COR-L47 (cell line): ENCODE results near the gene A1CF.
"Not testable (repeated sequence)": the region's sequence is repeated elsewhere in the genome, so short reads cannot be mapped to it uniquely, and the experiment has no call there.

Source experiments
- DNase-seq: peaks from one replicate; lab custom pipeline; 2025; lab: John Stamatoyannopoulos, UW

A1CF gene

GRCh38 chr10:50885097-50885859, at the start of gene A1CF:
Gene A1CF, minus strand, starts transcription at chr10:50885627. Its CDS starts 25,687 bp downstream, at chr10:50859940.
- DNase-seq: no peak

GRCh38 chr10:50931948-50932431, 46.6 kb upstream of the A1CF start:
- DNase-seq: no peak

GRCh38 chr10:50929670-50930069, 44.2 kb upstream of the A1CF start:
- no peak for DNase-seq

DNA sequence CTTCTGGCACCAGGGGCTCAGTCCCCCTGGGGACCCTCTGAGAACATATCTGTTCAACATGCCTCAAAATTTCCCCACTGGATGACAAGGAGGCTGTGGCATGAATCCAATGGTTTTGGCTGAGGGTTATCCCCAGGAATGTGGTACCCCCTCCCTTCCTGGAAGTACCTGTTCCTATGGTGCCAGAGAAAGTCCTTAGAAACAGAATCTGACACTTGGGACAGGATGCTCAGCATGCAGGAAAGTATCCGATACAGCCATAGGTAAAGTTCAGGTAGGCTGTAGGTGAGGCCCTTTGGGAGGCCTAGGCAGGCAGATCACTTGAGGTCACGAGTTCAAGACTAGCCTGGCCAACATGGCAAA, 42.7 kb upstream of the A1CF start:
- no peak for DNase-seq

GRCh38 chr10:50927522-50928189, 42.2 kb upstream of the A1CF start:
- no peak for DNase-seq

DNA sequence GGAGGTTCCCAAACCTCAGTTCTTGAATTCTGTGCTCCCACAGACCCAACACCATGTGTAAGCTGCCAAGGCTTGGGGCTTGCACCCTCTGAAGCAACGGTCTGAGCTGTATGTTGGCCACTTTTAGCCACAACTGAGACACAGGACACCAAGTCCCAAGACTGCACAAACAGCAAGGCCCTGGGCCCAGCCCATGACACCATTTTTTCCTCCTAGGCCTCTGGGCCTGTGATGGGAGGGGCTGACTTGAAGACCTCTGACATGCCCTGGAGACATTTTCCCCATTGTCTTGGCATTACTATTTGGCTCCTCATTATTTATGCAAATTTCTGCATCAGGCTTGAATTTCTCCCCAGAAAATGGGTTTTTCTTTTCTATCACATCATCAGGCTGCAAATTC, 38.0 kb upstream of the A1CF start:
- not testable (repeated sequence) for DNase-seq

GRCh38 chr10:50919010-50919409, 33.6 kb upstream of the A1CF start:
- no peak for DNase-seq

GRCh38 chr10:50918529-50918928, 33.1 kb upstream of the A1CF start:
- DNase-seq: no peak

DNA sequence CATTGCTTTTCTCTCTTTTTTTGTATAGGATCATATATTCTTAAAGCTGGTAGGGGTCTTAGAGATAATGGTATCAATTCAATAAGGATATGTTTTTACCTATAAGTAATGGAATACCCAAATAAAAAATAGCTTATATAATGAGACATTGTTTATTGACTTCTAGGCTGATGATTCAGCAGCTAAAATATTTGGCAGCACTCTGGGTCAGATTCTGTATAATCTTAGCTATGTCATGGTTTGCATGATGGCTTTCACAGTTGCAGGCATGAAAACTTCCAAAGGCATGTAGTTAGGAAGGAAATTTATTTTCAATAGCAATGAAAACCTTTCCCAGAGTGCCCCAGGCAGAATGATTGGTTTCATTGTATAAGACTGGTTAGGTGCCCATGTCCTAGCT, 32.1 kb upstream of the A1CF start:
- DNase-seq: no peak

GRCh38 chr10:50909334-50910014, 24.0 kb upstream of the A1CF start:
- no peak for DNase-seq

DNA sequence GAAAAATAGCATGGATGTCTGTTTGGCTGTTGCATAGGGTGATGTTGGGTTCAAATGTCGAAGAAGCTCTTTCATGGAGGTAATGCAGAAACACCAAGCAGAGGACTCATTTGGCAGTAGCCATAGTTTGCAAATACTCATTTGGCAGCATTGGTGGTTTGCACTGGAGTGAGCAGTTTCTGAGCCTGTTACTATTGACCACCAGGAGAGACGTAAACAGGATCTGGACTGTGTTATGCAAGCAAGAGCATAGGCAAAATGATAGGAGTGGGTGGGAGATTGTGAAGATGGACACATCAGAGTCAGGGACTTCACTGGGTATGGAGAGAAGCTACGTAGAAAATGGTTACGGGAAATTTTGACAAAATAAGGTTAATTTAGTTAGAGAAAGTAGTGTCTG, 22.9 kb upstream of the A1CF start:
- no peak for DNase-seq

GRCh38 chr10:50905797-50906196, 20.4 kb upstream of the A1CF start:
- not testable (repeated sequence) for DNase-seq

- no peak for DNase-seq
These were observed 11.3 kb upstream of the A1CF start for GRCh38 chr10:50896721-50897120.

DNA sequence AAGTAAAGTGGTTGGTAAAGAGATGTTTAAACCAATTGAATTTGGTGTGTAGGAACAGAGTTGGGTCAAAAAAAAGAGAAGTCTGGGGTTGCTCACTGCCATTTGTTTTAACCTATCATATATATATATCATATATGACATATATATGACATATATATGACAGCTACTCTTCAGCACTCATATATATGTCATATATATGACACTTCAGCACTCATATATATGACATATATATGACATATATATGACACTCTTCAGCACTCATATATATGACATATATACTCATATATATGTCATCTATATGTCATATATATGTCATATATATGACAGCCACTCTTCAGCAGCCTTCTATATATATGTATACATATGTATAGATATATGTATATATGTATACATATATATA, 8.9 kb upstream of the A1CF start:
- DNase-seq: no peak

DNA sequence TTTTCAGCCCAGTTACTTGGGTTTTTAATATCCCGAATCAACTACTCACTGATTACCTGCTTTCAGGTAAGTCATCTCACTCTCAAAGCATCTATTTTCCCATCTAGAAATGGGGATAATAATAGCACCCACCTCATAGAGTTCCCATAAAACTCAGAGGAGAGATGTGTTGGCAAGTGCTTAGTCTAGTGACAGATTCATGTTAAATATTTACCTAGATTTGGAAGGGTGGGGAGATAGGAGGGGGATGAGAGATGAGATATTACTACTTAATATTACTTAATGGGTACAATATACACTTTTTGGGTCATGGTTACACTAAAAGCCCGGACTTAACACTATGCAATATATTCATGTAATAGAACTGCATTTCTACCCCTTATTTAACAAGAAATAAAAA, 7.0 kb upstream of the A1CF start:
- no peak for DNase-seq

- no peak for DNase-seq
These were observed 1.1 kb downstream of the A1CF start for GRCh38 chr10:50884302-50884701.

DNA sequence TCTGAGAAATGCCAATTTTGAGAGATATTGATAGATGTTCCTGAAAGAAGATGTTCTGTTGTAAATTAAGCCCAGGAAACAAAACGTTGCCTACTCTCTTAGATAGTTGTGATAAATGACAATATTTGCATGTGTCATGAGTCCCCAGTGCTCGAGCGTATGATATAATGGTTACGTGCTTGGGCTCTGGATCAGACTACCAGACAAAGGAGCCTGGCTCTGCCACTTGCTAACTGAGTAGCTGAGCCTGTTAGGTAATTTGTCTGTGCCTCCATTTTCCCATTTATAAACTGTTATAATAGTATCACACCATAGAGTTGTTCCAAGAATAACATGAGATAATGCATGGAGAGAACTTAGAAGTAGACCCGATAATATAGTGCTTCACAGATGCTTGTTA, 1.8 kb downstream of the A1CF start:
- no peak for DNase-seq

- no peak for DNase-seq
These were observed 2.9 kb downstream of the A1CF start for GRCh38 chr10:50882540-50882983.

DNA sequence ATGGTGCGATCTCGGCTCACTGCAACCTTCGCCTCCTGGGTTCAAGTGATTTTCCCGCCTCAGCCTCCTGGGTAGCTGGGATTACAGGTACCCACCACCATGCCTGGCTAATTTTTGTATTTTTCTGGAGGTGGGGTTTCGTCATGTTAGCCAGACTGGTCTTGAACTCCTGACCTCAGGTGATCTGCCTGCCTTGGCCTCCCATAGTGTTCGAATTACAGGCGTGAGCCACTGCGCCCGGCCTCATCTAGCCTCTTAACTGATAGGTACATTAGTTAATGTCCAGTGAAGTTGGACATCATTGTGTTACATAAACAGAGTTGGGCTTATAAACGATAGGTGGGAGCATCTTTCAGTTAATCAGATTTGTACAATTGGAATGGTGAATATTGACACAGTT, 4.4 kb downstream of the A1CF start:
- DNase-seq: not testable (repeated sequence)

DNA sequence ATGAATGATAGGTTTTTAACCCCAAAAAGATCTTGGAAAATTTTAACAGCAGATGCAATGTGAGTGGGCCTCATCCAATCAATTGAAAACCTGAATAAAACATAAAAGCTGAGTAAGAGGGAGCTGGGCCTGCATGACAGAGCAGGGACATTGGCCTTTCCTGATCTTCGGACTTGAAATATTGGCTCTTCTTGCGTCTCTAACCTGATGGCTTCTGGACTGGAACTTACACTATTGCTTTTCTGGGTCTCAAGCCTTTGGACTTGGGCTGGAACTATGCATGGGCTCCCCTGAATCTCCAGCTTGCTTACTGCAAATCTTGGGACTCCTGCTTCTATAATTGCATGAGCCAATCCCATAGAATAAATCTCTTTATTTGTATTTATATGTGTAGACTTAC, 9.0 kb downstream of the A1CF start:
- no peak for DNase-seq

GRCh38 chr10:50874723-50875122, 10.7 kb downstream of the A1CF start:
- DNase-seq: peak; percentile 6

GRCh38 chr10:50866317-50866716, 19.1 kb downstream of the A1CF start:
- DNase-seq: no peak

DNA sequence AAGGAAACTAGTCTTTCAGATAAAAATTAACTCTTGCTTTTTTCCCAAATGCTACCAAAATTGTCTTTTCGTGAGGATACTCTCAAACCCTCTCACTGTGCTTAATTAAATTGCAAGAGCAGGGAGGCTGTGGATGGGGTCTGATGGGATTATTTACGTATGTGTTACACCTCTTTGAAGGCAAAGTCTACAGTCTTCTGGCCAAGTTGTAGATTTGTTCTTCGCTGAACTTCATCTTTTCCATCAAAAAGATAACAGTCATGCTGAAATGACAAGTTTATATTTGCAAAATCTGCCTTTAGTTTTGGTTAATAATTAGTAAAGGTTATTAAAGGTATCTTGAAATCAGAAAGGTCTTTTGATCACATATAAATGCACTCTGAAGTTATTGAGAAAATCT, 22.7 kb downstream of the A1CF start:
- DNase-seq: no peak
